ENCODE data around the gene SLC13A2. TPM values are rescaled to one million over a fixed set of nuclear protein-coding genes. Genes with fewer than 3 reads are reported as not detected.
"Not testable (repeated sequence)": the region's sequence is repeated elsewhere in the genome, so short reads cannot be mapped to it uniquely, and the experiment has no call there.

Gene SLC13A2, protein sequence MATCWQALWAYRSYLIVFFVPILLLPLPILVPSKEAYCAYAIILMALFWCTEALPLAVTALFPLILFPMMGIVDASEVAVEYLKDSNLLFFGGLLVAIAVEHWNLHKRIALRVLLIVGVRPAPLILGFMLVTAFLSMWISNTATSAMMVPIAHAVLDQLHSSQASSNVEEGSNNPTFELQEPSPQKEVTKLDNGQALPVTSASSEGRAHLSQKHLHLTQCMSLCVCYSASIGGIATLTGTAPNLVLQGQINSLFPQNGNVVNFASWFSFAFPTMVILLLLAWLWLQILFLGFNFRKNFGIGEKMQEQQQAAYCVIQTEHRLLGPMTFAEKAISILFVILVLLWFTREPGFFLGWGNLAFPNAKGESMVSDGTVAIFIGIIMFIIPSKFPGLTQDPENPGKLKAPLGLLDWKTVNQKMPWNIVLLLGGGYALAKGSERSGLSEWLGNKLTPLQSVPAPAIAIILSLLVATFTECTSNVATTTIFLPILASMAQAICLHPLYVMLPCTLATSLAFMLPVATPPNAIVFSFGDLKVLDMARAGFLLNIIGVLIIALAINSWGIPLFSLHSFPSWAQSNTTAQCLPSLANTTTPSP
- total RNA-seq = not detected in 2 replicates
- not detected for polyA plus RNA-seq (2012)

DNA sequence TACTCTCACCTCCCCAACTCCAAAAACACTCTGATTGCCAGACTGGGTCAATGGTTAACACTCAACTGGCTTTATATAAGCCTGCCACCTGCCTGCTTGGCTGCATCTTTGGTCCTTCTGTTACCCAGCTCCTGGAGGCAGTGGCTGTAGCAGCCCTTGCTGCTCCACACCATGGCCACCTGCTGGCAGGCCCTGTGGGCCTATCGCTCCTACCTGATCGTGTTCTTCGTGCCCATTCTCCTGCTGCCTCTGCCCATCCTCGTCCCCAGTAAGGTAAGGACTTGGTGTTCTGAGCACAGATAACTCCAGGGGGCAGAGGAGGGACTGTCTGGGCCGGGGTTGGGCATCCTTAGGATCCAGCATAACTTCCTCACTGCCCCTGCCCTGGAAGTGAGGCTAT, at the start of gene SLC13A2:
TSS of gene SLC13A2 (plus strand) at position 103 of the 400 bp plus-strand sequence. CDS start at position 172, 69 bp downstream.
- DNase-seq (ENCODE audit: low read depth) = no peak

DNA sequence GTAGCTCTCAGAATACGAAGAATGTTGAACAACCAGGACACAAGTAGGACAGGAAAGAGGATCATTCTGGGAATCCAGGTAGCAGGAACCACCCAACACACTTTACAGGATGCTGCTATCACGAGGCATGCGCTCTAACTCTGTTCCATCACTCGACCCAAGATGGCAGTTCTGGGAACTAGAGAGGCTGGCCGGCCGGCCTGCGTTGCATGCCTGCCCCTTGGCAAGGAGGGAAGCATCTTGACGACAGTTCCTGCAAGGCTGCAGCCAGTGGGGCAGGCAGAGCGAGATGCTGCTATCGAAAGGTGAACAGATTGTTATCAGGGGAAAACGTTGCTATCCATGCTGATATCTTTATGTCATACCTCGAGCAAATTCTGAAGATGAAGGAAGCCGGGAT, 48.2 kb upstream of the SLC13A2 start:
- DNase-seq (ENCODE audit: low read depth) = no peak

DNA sequence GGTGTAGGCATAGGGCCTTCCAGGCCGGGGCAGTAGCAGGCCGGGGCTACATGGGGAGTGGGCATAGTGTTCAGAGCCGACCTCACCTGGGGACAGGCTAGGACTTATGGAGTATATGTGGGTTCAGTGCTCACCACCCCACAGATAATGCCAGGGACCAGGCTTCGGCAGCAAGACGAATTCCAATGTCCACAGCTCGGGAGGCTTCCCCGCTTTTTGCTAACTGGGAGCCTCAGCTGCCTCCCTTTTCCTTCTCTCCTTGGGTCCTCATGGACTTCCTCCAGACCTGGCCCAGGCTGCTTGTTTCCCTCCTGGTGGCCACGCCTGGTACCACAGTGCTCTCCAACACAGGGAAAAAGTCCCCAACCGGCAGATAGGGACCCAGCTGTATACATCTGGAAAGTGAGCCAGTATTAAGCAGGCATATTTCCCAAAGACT, 47.3 kb upstream of the SLC13A2 start:
- no peak for DNase-seq (ENCODE audit: low read depth)

DNA sequence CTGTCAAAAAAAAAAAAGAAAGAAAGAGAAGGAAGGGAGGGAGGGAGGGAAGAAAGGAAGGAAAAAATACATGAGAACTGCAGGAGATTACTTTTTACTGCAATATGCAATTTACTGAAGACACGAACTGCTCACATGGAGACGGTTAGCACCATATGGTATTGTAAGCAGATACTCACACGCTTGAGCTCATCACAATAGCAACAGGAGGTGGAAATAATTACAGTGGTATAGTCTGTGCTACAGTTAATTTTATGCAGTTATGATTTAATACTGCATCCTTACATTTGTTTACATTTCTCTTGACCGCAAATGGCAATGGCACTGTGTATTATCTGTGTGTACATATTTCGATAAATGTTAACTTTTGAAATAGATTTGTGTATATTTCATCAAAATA, 46.1 kb upstream of the SLC13A2 start:
- DNase-seq (ENCODE audit: low read depth) = no peak

DNA sequence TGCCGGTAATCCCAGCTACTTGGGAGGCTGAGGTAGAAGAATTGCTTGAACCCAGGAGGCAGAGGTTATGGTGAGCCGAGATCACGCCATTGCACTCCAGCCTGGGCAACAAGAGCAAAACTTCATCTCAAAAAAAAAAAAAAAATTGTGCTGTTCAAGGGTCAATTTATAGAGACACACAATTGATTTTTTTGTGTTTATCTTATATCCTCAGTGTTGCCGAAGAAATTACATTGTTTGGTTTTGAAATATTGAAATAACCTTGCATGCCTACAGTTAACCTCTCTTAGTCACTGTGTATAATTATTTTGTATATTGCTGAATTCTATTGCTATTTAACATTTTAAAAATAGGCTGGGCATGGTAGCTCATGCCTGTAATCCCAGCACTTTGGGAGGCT, 45.5 kb upstream of the SLC13A2 start:
- not testable (repeated sequence) for DNase-seq (ENCODE audit: low read depth)

DNA sequence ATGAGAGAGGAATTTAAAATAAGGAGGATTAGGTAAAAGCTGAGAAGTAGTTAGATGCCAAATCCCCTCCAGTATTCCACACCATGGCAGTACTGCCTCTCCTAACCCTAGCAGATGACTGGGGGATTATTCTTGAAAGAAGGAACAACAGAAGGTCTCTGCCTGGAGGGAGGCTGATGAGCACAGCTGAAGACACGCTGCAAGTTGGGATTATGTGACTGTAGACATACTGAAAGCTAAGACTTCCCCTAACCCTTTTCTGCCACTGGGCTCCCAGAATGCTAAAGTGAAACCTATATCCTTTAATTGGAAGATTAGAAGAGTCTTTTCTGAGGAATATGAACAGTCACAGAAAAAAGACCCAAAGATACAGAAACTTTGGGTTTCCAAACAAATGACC, 39.7 kb upstream of the SLC13A2 start:
- no peak for DNase-seq (ENCODE audit: low read depth)

GRCh38 chr17:28434326-28434725, 39.1 kb upstream of the SLC13A2 start:
- DNase-seq (ENCODE audit: low read depth) = not testable (repeated sequence)

DNA sequence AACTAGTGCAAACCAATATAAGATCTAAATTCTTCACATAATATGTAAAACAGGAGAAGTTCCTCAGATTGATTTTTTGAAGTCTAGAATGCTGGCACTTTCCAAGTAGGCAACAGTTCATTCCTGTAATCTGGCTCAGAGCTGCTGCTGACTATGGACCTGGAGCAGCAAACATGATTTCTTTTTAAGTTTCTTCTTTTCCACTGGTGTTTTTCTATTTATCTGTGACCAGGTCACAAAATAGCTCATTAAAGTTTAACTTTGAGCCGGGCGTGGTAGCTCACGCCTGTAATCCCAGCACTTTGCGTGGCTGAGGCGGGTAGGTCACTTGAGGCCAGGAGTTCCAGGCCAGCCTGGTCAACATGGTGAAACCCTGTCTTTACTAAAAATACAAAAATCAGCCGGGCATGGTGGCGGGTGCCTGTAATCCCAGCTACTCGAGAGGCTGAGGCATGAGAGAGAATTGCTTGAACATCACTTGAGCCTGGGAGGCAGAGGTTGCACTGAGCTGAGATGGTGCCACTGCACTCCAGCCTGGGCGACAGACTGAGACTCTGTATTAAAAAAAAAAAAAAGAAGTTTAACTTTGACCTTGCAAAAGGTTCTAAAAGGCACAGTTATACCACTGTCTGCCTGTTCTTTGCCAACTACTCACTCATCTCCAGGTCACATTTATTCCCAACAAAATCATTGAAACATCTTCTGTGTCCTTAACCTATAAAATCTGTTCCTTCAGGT, 29.4 kb upstream of the SLC13A2 start:
- no peak for DNase-seq (ENCODE audit: low read depth)

- DNase-seq (ENCODE audit: low read depth) = no peak
Measured at GRCh38 chr17:28446716-28447395, 26.6 kb upstream of the SLC13A2 start.

DNA sequence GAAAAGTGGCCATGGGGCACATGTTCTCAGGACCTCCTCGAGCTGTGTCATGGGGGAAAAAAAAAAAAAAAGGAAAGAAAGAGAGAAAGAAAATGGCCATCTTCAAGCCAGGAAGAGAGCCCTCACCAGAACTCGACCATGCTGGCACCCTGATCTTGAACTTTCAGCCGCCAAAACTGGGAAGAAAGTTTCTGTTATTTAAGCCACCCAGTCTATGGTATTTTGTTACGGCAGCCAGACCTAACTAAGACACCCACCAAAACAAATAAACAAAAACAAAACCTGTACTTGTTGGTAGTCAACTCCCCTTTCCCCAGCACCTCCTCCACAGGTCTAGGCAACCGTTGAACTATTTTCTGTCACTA, 26.1 kb upstream of the SLC13A2 start:
- DNase-seq (ENCODE audit: low read depth) = no peak

GRCh38 chr17:28449859-28450258, 23.6 kb upstream of the SLC13A2 start:
- no peak for DNase-seq (ENCODE audit: low read depth)

DNA sequence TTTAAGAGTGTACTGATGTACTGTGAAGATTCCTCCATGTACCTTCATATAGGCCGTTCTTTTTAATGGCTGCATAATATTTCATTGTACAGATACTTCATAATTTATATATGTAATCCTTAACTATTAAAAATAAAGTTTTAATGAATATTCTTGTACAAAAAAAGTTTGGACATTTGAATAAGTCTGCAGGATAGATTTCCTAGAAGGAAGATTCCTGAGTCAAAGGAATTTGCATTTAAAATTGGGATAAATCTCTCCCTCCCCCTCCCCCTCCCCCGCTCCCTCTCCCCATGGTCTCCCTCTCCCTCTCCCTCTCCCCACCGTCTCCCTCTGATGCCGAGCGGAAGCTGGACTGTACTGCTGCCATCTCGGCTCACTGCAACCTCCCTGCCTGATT, 15.6 kb upstream of the SLC13A2 start:
- DNase-seq (ENCODE audit: low read depth) = no peak

DNA sequence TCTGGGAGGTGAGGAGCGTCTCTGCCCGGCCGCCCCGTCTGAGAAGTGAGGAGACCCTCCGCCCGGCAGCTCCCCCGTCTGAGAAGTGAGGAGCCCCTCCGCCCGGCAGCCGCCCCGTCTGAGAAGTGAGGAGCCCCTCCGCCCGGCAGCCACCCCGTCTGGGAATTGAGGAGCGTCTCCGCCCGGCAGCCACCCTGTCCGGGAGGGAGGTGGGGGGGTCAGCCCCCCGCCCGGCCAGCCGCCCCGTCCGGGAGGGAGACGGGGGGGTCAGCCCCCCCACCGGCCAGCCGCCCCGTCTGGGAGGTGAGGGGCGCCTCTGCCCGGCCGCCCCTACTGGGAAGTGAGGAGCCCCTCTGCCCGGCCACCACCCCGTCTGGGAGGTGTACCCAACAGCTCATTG, 14.6 kb upstream of the SLC13A2 start:
- not testable (repeated sequence) for DNase-seq (ENCODE audit: low read depth)

GRCh38 chr17:28460901-28461300, 12.5 kb upstream of the SLC13A2 start:
- DNase-seq (ENCODE audit: low read depth) = no peak

GRCh38 chr17:28466001-28466400, 7.4 kb upstream of the SLC13A2 start:
- no peak for DNase-seq (ENCODE audit: low read depth)

- peak; percentile 25 for DNase-seq (ENCODE audit: low read depth)
Measured at GRCh38 chr17:28466521-28467048, 6.9 kb upstream of the SLC13A2 start.

- DNase-seq (ENCODE audit: low read depth) = peak; percentile 62
Measured at GRCh38 chr17:28467456-28468025, 5.9 kb upstream of the SLC13A2 start.

DNA sequence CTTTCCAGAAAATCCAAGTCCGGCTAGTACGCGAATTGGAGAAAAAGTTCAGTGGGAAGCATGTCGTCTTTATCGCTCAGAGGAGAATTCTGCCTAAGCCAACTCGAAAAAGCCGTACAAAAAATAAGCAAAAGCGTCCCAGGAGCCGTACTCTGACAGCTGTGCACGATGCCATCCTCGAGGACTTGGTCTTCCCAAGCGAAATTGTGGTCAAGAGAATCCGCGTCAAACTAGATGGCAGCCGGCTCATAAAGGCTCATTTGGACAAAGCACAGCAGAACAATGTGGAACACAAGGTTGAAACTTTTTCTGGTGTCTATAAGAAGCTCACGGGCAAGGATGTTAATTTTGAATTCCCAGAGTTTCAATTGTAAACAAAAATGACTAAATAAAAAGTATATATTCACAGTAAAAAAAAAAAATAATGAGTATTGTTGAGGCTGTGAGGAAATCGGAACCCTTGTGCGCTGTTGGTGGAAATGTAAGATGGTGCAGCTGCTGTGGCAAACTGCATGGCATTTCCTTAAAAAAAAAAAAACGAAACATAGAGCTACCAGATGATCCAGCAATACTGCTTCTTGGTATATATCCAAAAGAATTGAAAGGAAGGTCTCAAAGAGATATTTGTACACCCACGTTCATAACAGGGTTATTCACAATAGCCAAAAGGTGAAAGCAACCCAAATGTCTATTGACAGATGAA, 5.3 kb upstream of the SLC13A2 start:
- peak; percentile 45 for DNase-seq (ENCODE audit: low read depth)

- DNase-seq (ENCODE audit: low read depth) = no peak
Measured at GRCh38 chr17:28468781-28469180, 4.7 kb upstream of the SLC13A2 start.

GRCh38 chr17:28469376-28469775, 4.1 kb upstream of the SLC13A2 start:
- DNase-seq (ENCODE audit: low read depth) = no peak

Measured in myocyte (in vitro differentiated cells).